SK-N-SH treated with all-trans-retinoic acid at 6 μM for 48 hours (cell line): Measurements from ENCODE around the gene OS9.

Source experiments
- ATAC-seq: fragments of 200-7000 bp; cut with Tn5 transposase; 3 replicates; pipeline ENCODE4 v1.9.1; 2020; ENCODE audit warnings: mild to moderate bottlenecking, moderate library complexity
- ARNTL ChIP-seq: fragments of 450-650 bp; formaldehyde crosslinking; IDR thresholded peaks from 2 replicates; pipeline ENCODE4 v1.5.0; 2020; ENCODE audit warnings: low read depth, mild to moderate bottlenecking, moderate library complexity, borderline replicate concordance
- BACH2 ChIP-seq: fragments of 250-450 bp; sonication (Bioruptor Pico); IDR thresholded peaks from 2 replicates; pipeline ENCODE4 v1.9.0; 2021; ENCODE audit warnings: mild to moderate bottlenecking, borderline replicate concordance
- CREB5 ChIP-seq: fragments of 250-450 bp; sonication (Bioruptor Pico); IDR thresholded peaks from 2 replicates; pipeline ENCODE4 v1.5.1; 2020; ENCODE audit warnings: low read depth, mild to moderate bottlenecking, moderate library complexity
- CSRNP3 ChIP-seq: fragments of 250-450 bp; sonication (Bioruptor Pico); IDR thresholded peaks from 2 replicates; pipeline ENCODE4 v1.5.1; 2021; ENCODE audit warnings: mild to moderate bottlenecking, moderate library complexity
- ISL1 ChIP-seq: fragments of 250-450 bp; sonication (Bioruptor Pico); IDR thresholded peaks from 2 replicates; pipeline ENCODE4 v2.1.2; 2022; ENCODE audit warnings: mild to moderate bottlenecking, moderate library complexity
- OSR1 ChIP-seq: fragments of 250-450 bp; sonication (Bioruptor Pico); IDR thresholded peaks from 2 replicates; pipeline ENCODE4 v1.8.0; 2022; ENCODE audit warnings: moderate library complexity, mild to moderate bottlenecking, inconsistent platforms
- PATZ1 ChIP-seq: fragments of 250-450 bp; sonication (Bioruptor Pico); IDR thresholded peaks from 2 replicates; pipeline ENCODE4 v1.8.0; 2020; ENCODE audit warnings: mild to moderate bottlenecking, moderate library complexity, borderline replicate concordance
- PPARA ChIP-seq: fragments of 250-450 bp; sonication (Bioruptor Pico); IDR thresholded peaks from 2 replicates; pipeline ENCODE4 v1.5.0; 2020; ENCODE audit warnings: mild to moderate bottlenecking, borderline replicate concordance
- RARB ChIP-seq: fragments of 250-450 bp; sonication (Bioruptor Pico); IDR thresholded peaks from 2 replicates; pipeline ENCODE4 v1.8.0; 2021; ENCODE audit warnings: mild to moderate bottlenecking, moderate library complexity
- SNAI2 ChIP-seq: fragments of 250-450 bp; sonication (Bioruptor Pico); IDR thresholded peaks from 2 replicates; pipeline ENCODE4 v1.5.0; 2020; ENCODE audit warnings: mild to moderate bottlenecking, moderate library complexity
- TOX ChIP-seq: fragments of 250-450 bp; sonication (Bioruptor Pico); IDR thresholded peaks from 2 replicates; pipeline ENCODE4 v1.8.0; 2021; ENCODE audit warnings: mild to moderate bottlenecking, moderate library complexity, borderline replicate concordance
- ZC3H10 ChIP-seq: fragments of 250-450 bp; sonication (Bioruptor Pico); IDR thresholded peaks from 2 replicates; pipeline ENCODE4 v1.5.1; 2021; ENCODE audit warnings: mild to moderate bottlenecking, moderate library complexity
- ZFP3 ChIP-seq: fragments of 250-450 bp; sonication (Bioruptor Pico); IDR thresholded peaks from 2 replicates; pipeline ENCODE4 v1.5.0; 2020; ENCODE audit warnings: mild to moderate bottlenecking, moderate library complexity
- ZFP30 ChIP-seq: fragments of 450-650 bp; formaldehyde crosslinking; IDR thresholded peaks from 2 replicates; pipeline ENCODE4 v1.5.0; 2022; ENCODE audit warnings: mild to moderate bottlenecking, moderate library complexity
- ZNF565 ChIP-seq: fragments of 450-650 bp; formaldehyde crosslinking; conservative IDR thresholded peaks from 2 replicates; pipeline ENCODE4 v1.5.0; 2020; ENCODE audit warnings: low read depth, mild to moderate bottlenecking, moderate library complexity
- ZNF70 ChIP-seq: fragments of 450-650 bp; formaldehyde crosslinking; IDR thresholded peaks from 2 replicates; pipeline ENCODE4 v1.5.0; 2020; ENCODE audit warnings: mild to moderate bottlenecking, moderate library complexity
- TF ChIP-seq, protein P1 (sequence below): fragments of 250-450 bp; sonication (Bioruptor Pico); IDR thresholded peaks from 2 replicates; pipeline ENCODE4 v1.5.0; 2020; ENCODE audit warnings: mild to moderate bottlenecking, moderate library complexity
- TF ChIP-seq, protein P2 (sequence below): fragments of 250-450 bp; sonication (Bioruptor Pico); IDR thresholded peaks from 2 replicates; pipeline ENCODE4 v1.8.0; 2021; ENCODE audit warnings: low read depth, mild to moderate bottlenecking, moderate library complexity, borderline replicate concordance

Gene OS9

GRCh38 chr12:57739387-57739786 is 45.5 kb downstream of the OS9 start:
- ATAC-seq = no peak
- TF ChIP-seq PATZ1 (CRISPR knock-in tag) (no peak), ZFP3 (CRISPR knock-in tag) (no peak), ISL1 (no peak), PPARA (CRISPR knock-in tag) (no peak), RARB (no peak), OSR1 (CRISPR knock-in tag) (no peak), SNAI2 (CRISPR knock-in tag) (no peak)
- TF ChIP-seq, protein P1, sequence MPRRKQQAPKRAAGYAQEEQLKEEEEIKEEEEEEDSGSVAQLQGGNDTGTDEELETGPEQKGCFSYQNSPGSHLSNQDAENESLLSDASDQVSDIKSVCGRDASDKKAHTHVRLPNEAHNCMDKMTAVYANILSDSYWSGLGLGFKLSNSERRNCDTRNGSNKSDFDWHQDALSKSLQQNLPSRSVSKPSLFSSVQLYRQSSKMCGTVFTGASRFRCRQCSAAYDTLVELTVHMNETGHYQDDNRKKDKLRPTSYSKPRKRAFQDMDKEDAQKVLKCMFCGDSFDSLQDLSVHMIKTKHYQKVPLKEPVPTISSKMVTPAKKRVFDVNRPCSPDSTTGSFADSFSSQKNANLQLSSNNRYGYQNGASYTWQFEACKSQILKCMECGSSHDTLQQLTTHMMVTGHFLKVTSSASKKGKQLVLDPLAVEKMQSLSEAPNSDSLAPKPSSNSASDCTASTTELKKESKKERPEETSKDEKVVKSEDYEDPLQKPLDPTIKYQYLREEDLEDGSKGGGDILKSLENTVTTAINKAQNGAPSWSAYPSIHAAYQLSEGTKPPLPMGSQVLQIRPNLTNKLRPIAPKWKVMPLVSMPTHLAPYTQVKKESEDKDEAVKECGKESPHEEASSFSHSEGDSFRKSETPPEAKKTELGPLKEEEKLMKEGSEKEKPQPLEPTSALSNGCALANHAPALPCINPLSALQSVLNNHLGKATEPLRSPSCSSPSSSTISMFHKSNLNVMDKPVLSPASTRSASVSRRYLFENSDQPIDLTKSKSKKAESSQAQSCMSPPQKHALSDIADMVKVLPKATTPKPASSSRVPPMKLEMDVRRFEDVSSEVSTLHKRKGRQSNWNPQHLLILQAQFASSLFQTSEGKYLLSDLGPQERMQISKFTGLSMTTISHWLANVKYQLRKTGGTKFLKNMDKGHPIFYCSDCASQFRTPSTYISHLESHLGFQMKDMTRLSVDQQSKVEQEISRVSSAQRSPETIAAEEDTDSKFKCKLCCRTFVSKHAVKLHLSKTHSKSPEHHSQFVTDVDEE (CRISPR knock-in tag) = no peak

- TF ChIP-seq, protein P2, sequence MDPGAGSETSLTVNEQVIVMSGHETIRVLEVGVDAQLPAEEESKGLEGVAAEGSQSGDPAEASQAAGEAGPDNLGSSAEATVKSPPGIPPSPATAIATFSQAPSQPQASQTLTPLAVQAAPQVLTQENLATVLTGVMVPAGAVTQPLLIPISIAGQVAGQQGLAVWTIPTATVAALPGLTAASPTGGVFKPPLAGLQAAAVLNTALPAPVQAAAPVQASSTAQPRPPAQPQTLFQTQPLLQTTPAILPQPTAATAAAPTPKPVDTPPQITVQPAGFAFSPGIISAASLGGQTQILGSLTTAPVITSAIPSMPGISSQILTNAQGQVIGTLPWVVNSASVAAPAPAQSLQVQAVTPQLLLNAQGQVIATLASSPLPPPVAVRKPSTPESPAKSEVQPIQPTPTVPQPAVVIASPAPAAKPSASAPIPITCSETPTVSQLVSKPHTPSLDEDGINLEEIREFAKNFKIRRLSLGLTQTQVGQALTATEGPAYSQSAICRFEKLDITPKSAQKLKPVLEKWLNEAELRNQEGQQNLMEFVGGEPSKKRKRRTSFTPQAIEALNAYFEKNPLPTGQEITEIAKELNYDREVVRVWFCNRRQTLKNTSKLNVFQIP (CRISPR knock-in tag) = no peak
- no peak for TF ChIP-seq BACH2
- TF ChIP-seq ZFP30 = no peak
- no peak for TF ChIP-seq SNAI2 (CRISPR knock-in tag)
- no peak for TF ChIP-seq ZNF565
- no peak for TF ChIP-seq RARB
- TF ChIP-seq CREB5 (CRISPR knock-in tag) = no peak
- TF ChIP-seq ZFP3 (CRISPR knock-in tag) = no peak
- TF ChIP-seq PPARA (CRISPR knock-in tag) = no peak
- no peak for TF ChIP-seq ZNF70 (CRISPR knock-in tag)
- TF ChIP-seq, protein P1 (CRISPR knock-in tag) = no peak
- TF ChIP-seq OSR1 (CRISPR knock-in tag) = no peak
- TF ChIP-seq ARNTL (CRISPR knock-in tag) = no peak
- no peak for TF ChIP-seq TOX (CRISPR knock-in tag)
- no peak for TF ChIP-seq CSRNP3 (CRISPR knock-in tag)
- no peak for TF ChIP-seq ZC3H10
Measured at GRCh38 chr12:57739914-57740538, 46.1 kb downstream of the OS9 start.

More at GRCh38 chr12:57739914-57740538, 46.1 kb downstream of the OS9 start:
- ATAC-seq = no peak
